ENCODE results near the gene BCOR. TPM values are rescaled to one million over a fixed set of nuclear protein-coding genes. Genes with fewer than 3 reads are reported as not detected.

Gene BCOR
- total RNA-seq, 3 donors from 2014 or later, result 11.7 to 28.1 (median 27.9) TPM

DNA sequence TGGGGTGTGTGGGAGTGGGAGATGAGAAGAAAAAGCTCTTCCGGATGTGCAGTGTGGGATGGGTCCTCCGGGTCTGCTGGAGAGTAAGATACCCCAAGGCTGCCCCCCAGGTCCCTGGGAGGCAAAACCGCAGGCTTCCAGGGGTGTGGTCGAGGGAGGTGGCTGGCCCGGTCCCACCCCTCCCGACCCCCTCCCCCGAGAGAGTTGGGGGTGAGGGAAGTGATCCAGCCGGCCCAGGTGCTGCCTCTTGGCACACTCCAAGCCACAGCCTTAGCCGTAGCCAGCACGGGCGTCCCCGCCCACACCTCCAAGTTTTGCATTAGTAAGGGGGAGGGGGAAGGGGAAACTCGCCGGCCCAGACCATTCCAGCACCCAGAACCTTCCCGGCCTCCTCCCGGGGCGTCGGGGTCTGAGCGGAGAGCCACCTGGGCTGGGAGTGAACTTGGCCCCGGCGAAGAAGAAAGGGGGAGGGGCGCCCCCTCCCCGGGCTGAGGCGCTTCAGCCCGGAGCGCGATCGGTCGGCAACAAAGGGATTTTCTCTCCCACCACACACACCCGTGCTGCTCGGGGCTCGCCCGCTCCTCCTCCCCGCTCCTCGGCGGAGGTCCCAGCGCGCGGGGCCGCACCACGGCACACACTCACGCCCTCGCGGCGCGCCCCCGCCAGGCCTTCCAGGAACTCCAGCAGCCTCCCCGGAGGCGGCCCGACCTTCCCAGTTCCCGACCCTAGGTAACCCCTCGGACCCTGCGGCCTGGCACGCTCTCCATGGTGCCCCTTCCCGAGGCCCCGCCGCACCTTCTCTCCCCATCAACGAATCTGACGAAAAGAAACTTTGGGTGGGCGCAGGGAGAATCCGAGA is 14.4 kb downstream of the BCOR start:
- Histone ChIP-seq H3K27me3 (peaks cover 0 to 77% of the 10 kb centered on the region in 2 donors), H3K36me3 (no peaks in the 10 kb centered on the region), H3K9me3 (no peaks in the 10 kb centered on the region), H3K27ac (peak overlapping the region in 1 of 2 donors; percentile 14), H3K4me3 (peak overlapping the region; percentile 32 to 63 (median 47)), H3K4me1 (no peaks in the 10 kb centered on the region)
- intact Hi-C loops (cut with DNase I; ENCODE audit: low total_unique reads), result loop anchor here (1.0 kb wide), 1 partner anchor 80 kb away; no protein-coding TSS in a partner anchor
- no peak for DNase-seq (ENCODE audit: low spot score in 2 of 2)
- no peak for TF ChIP-seq POLR2A (IDR thresholded peaks at IDR 0.05)
- TF ChIP-seq, protein P1, sequence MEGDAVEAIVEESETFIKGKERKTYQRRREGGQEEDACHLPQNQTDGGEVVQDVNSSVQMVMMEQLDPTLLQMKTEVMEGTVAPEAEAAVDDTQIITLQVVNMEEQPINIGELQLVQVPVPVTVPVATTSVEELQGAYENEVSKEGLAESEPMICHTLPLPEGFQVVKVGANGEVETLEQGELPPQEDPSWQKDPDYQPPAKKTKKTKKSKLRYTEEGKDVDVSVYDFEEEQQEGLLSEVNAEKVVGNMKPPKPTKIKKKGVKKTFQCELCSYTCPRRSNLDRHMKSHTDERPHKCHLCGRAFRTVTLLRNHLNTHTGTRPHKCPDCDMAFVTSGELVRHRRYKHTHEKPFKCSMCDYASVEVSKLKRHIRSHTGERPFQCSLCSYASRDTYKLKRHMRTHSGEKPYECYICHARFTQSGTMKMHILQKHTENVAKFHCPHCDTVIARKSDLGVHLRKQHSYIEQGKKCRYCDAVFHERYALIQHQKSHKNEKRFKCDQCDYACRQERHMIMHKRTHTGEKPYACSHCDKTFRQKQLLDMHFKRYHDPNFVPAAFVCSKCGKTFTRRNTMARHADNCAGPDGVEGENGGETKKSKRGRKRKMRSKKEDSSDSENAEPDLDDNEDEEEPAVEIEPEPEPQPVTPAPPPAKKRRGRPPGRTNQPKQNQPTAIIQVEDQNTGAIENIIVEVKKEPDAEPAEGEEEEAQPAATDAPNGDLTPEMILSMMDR (IDR thresholded peaks at IDR 0.05), result no peak
- no peak for TF ChIP-seq POLR2AphosphoS5 (IDR thresholded peaks at IDR 0.05)

DNA sequence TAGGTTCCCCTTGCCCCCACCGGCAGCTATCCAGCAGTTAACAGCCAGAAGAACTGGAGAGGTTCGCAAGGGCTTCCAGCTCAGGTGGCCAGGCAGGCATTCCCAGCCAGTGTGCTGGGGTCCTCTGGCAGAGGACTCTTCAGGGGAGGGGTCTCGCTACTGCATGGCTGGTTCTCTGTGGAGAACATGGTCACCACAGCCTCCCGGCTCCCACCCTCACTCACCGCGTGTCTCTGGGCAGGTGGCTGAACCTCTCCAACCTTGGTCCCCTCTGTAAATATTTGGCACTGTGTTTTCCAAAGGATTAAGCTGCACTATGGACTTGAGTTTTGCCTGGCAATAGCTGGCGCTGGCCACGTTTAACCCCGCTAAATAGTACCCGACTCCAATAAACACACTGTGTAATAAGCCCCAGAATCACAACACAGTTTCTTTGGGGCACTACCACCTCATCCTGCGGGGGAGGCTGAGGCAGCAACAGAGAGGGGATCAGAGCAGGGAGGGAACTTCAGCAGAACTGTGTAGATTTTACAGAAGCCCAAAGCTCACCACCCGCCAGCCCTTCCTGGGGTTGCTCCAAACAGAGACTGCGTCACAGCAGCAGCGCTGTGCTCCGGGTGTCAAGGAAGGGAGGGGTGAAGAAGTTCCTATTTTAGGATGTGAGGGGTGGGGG is 15.2 kb downstream of the BCOR start:
- H3K27ac ChIP-seq, result peak overlapping the region in 1 of 2 donors; percentile 14
- H3K4me3 ChIP-seq, result peak overlapping the region in 2 of 3 donors; percentile 47 to 63
- intact Hi-C loops (cut with DNase I; ENCODE audit: low total_unique reads), result loop anchor here (1.0 kb wide), 1 partner anchor 79 kb away; no protein-coding TSS in a partner anchor

DNA sequence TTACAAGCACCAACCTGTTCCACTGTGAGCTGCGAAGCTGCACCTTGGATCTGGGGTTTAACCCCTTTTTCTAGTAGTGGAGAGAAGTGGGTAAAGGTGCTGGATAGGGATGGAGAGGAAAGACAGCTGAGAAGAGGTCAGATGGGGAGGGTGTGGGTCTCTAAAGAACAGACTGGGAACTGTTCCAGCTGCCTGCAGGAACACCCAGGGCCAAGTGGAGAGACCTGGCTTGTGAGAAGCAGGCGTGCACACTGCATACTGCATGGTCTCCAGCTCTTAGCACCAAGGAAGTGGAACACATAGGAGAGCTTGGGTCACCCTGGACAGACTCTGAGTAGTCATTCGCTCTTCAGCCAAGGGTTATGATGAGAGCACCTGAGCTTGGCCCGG is 16.1 kb downstream of the BCOR start:
- intact Hi-C loops (cut with DNase I; ENCODE audit: low total_unique reads), result no loop called here
- H3K4me1 ChIP-seq, result no peaks in the 10 kb centered on the region
- no peaks in the 10 kb centered on the region for H3K9me3 ChIP-seq
- H3K27me3 ChIP-seq, result peaks cover 0 to 69% of the 10 kb centered on the region in 2 donors
- no peak overlapping the region for H3K4me3 ChIP-seq
- H3K27ac ChIP-seq, result no peak overlapping the region
- DNase-seq (ENCODE audit: low spot score in 2 of 2), result no peak
- TF ChIP-seq POLR2AphosphoS5 (IDR thresholded peaks at IDR 0.05) (no peak), POLR2A (IDR thresholded peaks at IDR 0.05) (no peak)
- TF ChIP-seq, protein P1 (IDR thresholded peaks at IDR 0.05), result no peak
- no peaks in the 10 kb centered on the region for H3K36me3 ChIP-seq

More for the DNA sequence above, 15.2 kb downstream of the BCOR start:
- Histone ChIP-seq H3K36me3 (no peaks in the 10 kb centered on the region), H3K9me3 (no peaks in the 10 kb centered on the region), H3K4me1 (no peaks in the 10 kb centered on the region), H3K27me3 (peaks cover 0 to 70% of the 10 kb centered on the region in 2 donors)
- DNase-seq (ENCODE audit: low spot score in 2 of 2), result no peak
- TF ChIP-seq POLR2A (IDR thresholded peaks at IDR 0.05) (no peak), POLR2AphosphoS5 (IDR thresholded peaks at IDR 0.05) (no peak)
- TF ChIP-seq, protein P1 (IDR thresholded peaks at IDR 0.05), result no peak

DNA sequence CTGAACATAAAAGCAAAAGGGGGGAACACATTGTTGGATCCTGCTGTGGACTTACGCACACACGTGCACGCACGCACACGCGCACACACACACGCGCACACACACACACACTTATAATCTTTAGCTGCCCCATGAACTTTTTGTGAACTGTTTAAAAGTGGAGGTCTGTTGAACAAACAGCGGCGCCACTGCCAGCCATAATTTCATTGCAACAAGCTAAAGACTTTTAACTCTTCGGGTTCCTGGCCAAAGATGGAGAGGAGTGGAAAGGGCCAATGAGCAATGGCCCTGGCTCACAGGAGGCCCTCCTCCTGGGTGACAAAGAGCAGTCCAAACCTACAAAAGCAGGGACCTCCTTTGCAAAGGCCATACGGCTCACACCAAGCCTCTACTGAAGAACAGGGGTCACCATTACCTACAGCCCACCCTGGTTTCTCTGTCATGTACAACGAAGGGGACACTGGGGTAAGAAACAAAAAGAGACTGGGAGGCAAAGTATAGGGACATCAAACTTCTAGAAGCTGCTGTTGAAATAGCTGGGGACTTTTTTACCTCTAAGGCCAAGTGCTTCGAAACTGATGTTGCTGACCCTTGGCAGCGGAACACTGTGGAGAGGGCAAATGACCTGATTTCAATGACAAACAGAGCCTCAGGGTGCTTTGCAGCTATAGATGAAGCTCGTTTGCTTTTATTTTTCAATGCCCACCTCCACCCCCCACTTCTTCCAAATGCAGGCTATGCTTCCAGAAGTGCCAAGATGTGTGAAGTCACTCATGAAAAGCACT is 16.7 kb downstream of the BCOR start:
- TF ChIP-seq, protein P1 (IDR thresholded peaks at IDR 0.05), result no peak
- TF ChIP-seq POLR2AphosphoS5 (IDR thresholded peaks at IDR 0.05) (no peak), POLR2A (IDR thresholded peaks at IDR 0.05) (no peak)
- intact Hi-C loops (cut with DNase I; ENCODE audit: low total_unique reads), result no loop called here

More for the DNA sequence above, 16.7 kb downstream of the BCOR start:
- Histone ChIP-seq H3K36me3 (no peaks in the 10 kb centered on the region), H3K4me3 (no peak overlapping the region), H3K27me3 (peaks cover 0 to 70% of the 10 kb centered on the region in 2 donors), H3K9me3 (no peaks in the 10 kb centered on the region), H3K27ac (no peak overlapping the region), H3K4me1 (no peaks in the 10 kb centered on the region)
- DNase-seq (ENCODE audit: low spot score in 2 of 2), result no peak

Data from breast epithelium (tissue), 4 donors.